AG10803 (cell line): ENCODE results near the gene MAP6D1.
"Not testable (repeated sequence)": the region's sequence is repeated elsewhere in the genome, so short reads cannot be mapped to it uniquely, and the experiment has no call there.

ENCODE experiments used
- DNase-seq: peaks from one replicate; pipeline ENCODE4 v3.0.0; 2010; ENCODE audit warnings: low read depth
- H3K4me3 ChIP-seq: 2 replicates; pipeline ENCODE4 v1.5.1; 2011; ENCODE audit warnings: mild to moderate bottlenecking, low read length, control low read depth
- TF ChIP-seq, protein P1 (sequence below): conservative IDR thresholded peaks from 2 replicates; pipeline ENCODE4 v1.5.1; 2011; ENCODE audit warnings: mild to moderate bottlenecking, low read length, control low read depth, inconsistent platforms

Gene MAP6D1

DNA sequence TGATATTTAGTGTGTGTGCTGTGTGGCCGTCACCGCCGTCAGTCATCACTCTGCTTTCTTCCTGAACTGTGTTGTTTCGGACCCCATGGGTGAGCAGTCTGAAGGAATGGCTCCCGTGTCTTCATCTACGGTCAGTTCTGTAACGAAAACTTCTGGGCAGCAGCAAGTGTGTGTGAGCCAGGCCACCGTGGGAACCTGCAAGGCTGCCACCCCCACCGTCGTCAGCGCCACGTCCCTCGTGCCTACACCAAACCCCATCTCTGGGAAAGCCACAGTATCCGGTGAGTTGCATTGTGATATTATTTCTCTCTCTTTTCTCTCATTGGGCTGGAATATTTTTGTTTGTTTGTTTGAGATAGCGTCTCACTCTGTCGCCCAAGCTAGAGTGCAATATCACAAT lies 34.7 kb downstream of the MAP6D1 start:
- DNase-seq: no peak
- TF ChIP-seq, protein P1, sequence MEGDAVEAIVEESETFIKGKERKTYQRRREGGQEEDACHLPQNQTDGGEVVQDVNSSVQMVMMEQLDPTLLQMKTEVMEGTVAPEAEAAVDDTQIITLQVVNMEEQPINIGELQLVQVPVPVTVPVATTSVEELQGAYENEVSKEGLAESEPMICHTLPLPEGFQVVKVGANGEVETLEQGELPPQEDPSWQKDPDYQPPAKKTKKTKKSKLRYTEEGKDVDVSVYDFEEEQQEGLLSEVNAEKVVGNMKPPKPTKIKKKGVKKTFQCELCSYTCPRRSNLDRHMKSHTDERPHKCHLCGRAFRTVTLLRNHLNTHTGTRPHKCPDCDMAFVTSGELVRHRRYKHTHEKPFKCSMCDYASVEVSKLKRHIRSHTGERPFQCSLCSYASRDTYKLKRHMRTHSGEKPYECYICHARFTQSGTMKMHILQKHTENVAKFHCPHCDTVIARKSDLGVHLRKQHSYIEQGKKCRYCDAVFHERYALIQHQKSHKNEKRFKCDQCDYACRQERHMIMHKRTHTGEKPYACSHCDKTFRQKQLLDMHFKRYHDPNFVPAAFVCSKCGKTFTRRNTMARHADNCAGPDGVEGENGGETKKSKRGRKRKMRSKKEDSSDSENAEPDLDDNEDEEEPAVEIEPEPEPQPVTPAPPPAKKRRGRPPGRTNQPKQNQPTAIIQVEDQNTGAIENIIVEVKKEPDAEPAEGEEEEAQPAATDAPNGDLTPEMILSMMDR: no peak
- no peak overlapping the region for H3K4me3 ChIP-seq

DNA sequence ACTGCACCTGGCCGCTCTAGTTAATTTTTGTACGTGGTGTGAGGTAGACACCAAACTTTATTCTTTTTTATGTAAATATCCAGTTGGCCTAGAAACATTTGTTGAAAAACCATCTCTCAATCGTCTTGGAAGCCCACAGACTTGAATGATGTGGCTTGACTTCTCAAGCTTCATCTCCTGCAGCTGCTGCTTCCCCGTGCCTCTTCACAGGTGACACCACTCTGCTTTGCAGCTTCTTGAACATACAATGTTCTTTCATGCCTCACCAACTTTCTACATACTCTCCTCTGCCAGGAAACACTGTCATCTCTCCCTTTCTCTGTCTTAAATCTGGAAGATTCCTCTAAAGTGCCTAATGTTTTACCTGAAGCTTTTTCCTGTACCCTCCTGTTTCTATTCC lies 35.6 kb downstream of the MAP6D1 start:
- DNase-seq: no peak
- TF ChIP-seq, protein P1: no peak
- H3K4me3 ChIP-seq: no peak overlapping the region

DNA sequence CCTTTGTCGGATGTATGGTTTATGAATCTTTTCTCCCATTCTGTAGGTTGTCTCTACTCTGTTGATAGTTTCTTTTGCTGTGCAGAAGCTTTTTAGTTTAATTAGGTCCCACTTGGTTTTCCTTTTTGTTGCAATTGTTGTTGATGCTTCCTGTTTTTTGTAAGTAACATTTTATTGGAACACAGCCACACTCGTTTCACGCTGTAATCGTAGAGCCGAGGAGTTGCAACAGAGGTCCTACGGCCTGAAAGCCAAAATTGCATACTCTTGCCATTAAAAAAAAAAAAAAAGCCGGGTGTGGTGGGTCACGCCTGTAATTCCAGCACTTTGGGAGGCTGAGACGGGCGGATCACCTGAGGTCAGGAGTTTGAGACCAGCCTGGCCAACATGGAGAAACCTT lies 40.9 kb downstream of the MAP6D1 start:
- H3K4me3 ChIP-seq, DNase-seq: not testable (repeated sequence)

DNA sequence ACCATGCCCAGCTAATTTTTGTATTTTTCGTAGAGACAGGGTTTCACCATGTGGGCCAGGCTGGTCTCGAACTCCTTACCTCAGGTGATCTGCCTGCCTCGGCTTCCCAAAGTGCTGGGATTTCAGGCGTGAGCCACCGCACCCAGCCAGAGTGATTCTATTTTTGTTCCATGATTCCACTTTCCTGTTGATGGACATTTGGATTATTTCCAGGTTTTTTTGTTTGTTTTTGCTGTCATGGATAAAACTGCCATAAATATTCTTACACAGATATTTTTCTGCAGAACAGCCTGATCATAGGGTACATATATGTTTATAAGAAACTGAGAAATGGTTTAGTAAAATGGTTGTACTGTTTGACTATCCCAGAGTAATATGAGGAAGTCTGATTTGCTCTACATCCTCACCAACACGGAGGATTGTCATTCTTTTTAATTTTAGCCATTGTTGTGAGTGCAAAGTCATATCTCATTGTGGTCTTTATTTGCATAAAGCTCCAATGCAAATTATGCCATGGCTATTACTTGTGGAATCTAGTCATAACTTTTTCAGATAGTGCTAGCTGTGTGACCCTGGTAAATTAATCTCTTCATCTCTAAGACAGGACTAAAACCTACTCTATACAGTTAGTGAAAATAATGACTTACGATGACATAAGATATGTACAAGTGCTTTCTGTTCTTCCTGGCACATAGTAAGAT lies 42.7 kb downstream of the MAP6D1 start:
- TF ChIP-seq, protein P1: no peak
- DNase-seq: no peak
- H3K4me3 ChIP-seq: no peak overlapping the region

DNA sequence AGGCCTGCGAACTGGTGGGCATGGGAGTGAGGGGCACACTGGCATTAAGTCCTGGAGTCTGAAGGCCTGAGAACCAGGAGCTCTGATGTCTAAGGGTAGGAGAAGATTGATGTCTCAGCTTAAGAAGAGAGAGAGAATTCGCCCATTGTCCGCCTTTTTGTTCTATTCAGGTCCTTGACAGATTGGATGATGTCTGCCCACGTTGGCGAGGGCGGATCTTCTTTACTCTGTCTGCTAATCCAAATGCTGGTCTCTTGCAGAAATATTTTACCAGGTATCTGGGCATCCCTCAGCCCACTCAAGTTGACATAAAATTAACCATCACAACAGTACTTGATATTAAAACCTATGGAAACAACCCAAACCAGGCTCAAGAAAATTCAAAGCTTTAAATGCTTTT lies 44.1 kb downstream of the MAP6D1 start:
- TF ChIP-seq, protein P1: no peak
- DNase-seq: no peak
- H3K4me3 ChIP-seq: no peak overlapping the region

DNA sequence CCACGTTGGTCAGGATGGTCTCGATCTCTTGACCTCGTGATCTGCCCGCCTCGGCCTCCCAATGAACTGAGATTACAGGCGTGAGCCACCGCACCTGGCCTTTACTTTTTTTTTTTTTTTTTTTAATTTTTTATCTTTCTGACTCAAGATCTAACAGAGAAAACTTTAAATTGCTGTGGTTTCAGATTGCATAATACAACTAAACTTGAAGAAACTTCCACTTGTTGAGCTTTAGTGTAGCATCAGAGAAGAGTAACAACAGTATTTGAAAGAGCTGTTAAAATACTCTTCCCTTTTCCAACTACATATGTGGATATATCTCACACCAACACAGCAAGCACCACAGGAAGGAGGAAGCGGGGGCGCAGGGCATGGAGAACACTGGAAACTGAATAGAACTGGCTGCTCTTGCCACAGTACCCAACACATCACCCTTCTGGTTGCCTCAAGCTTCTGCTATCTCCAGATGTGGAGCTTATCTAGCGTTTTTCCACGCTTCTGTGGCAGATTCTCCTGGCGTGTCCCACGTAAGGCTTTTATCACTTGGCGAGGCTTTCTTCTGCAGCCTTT lies 45.4 kb downstream of the MAP6D1 start:
- no peak overlapping the region for H3K4me3 ChIP-seq
- DNase-seq: peak; percentile 28
- TF ChIP-seq, protein P1: no peak

DNA sequence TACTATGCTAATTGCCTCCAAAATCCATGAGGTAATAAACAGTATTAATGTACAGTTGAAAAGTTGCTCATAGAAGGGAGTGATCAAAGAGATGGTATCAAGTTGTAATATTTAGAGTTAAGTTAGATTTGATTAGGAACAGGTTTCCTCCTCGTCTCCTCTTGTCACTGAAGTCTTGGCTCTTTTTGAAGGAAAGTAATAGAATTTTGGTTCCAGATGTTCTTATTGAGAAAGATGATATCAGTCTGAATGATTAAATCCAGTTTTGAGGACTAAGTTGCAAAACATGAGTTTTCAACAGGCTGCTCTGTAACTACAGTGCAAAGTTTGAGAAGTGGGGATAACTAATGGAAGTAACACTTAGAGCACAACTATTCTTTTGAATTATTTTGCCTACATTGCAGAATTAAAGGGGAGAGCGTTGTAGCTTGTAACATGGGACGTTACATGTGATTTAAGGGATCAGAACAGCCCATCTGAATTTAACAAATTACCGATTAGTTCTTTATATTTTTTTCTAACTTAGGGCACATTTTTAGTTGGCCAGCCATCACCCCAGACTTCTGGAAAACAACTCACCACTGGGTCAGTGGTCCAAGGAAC lies 48.3 kb downstream of the MAP6D1 start:
- H3K4me3 ChIP-seq: no peak overlapping the region
- TF ChIP-seq, protein P1: no peak
- peak; percentile 36 for DNase-seq

DNA sequence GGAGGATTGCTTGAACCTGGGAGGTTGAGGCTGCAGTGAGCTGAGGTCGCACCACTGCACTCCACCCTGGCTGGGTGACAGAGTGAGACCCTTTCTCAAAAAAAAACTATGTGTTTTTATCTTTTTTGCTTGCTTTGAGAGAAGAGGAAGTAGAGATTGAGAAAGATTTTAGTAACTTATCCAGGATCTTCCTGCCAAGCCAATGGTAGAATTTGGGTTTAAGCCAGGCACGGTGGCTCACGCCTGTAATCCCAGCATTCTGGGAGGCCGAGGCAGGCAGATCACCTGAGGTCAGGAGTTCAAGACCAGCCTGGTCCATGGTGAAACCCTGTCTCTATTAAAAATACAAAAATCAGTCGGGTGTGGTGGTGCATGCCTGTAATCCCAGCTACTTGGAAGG lies 48.9 kb downstream of the MAP6D1 start:
- peak; percentile 5 for DNase-seq
- not testable (repeated sequence) for H3K4me3 ChIP-seq
